Activated naive CD8-positive, alpha-beta T cell treated with anti-CD3 and anti-CD28 coated beads for 36 hours (primary cell): ENCODE results near the gene DELE1. TPM values are rescaled to one million over a fixed set of nuclear protein-coding genes. Genes with fewer than 3 reads are reported as not detected.

ENCODE experiments used
- DNase-seq: peaks from one replicate; pipeline ENCODE4 v3.0.0; 2021
- H3K27ac Mint-ChIP-seq: one replicate; pipeline ENCODE4 v1.8.0; 2022; ENCODE audit warnings: mild to moderate bottlenecking, moderate library complexity, mixed read lengths
- H3K27me3 Mint-ChIP-seq: one replicate; pipeline ENCODE4 v1.8.0; 2022; ENCODE audit warnings: mild to moderate bottlenecking, mixed read lengths
- H3K36me3 Mint-ChIP-seq: one replicate; pipeline ENCODE4 v1.8.0; 2021; ENCODE audit warnings: mild to moderate bottlenecking, mixed read lengths
- H3K4me1 Mint-ChIP-seq: one replicate; pipeline ENCODE4 v1.8.0; 2021; ENCODE audit warnings: mixed read lengths
- H3K4me3 Mint-ChIP-seq: one replicate; pipeline ENCODE4 v1.8.0; 2022; ENCODE audit warnings: mild to moderate bottlenecking, moderate library complexity, mixed read lengths
- H3K9me3 Mint-ChIP-seq: one replicate; pipeline ENCODE4 v1.8.0; 2022; ENCODE audit warnings: mixed read lengths
- total RNA-seq, 2 experiments: library from RNA; stranded (reverse); gene quantifications; one replicate each; pipeline ENCODE4 v1.2.3, GENCODE V29; 2021

DELE1 gene
- total RNA-seq, 2 experiments from 2014 or later: 46.4 to 51.6 TPM

DNA sequence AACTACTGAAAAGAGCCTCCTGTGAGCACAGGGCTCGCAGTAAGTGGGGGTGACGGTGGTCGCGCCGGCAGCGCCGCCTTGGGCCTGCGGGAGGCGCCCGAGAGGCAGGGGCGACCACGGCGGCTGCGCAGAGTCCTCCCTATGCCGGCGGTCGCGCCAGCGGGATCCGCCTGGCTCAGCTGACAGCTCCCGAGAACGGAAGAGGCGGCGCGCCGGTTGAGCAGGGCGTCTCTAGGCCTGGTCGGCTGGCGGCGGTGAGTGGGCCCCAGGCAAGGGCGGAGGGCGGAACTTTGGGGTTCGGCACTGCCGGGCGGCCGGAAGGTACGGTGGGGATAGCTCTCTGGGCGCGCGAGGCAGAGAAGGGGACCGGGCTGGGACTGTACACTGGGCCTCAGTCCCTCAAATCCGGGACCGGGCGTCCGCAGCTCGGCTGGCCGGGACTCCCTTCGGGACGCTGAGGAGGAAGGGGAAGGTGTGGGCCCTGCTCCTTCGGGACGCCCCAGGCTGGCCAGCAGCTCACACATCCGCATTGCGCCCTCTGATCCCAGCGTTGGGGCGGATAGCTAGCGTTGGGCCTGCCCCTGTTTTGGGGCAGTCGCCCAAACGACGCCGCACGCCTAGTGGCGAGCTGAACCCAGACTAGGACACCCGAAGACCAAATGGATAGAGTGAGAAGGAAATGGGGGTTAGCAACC is 45.4 kb downstream of the DELE1 start, which contains the start of gene RNF14:
Gene RNF14 (plus strand): TSS at position 192 of the 695 bp plus-strand sequence. CDS start 4,484 bp downstream, outside the sequence.
- Mint-ChIP-seq H3K27ac (peak within 1 kb of the TSS; percentile 95), H3K4me3 (peak within 1 kb of the TSS; percentile 94), H3K4me1 (peaks cover 28% of the 10 kb centered on the region), H3K27me3 (no peaks in the 10 kb centered on the region), H3K9me3 (no peaks in the 10 kb centered on the region), H3K36me3 (peaks cover 18% of the 10 kb centered on the region)
- DNase-seq: peak; percentile 99

GRCh38 chr5:141969783-141970771 is 46.4 kb downstream of the DELE1 start:
- Mint-ChIP-seq H3K4me3 (peak overlapping the region; percentile 94), H3K27ac (peak overlapping the region; percentile 95), H3K27me3 (no peaks in the 10 kb centered on the region), H3K9me3 (no peaks in the 10 kb centered on the region), H3K4me1 (peaks cover 38% of the 10 kb centered on the region), H3K36me3 (peaks cover 28% of the 10 kb centered on the region)
- DNase-seq: peak; percentile 18

- peak overlapping the region; percentile 49 for H3K4me3 Mint-ChIP-seq
- H3K9me3 Mint-ChIP-seq: no peaks in the 10 kb centered on the region
- peak overlapping the region; percentile 85 for H3K27ac Mint-ChIP-seq
- H3K36me3 Mint-ChIP-seq: peaks cover 42% of the 10 kb centered on the region
- H3K4me1 Mint-ChIP-seq: peaks cover 38% of the 10 kb centered on the region
- no peak for DNase-seq
- H3K27me3 Mint-ChIP-seq: no peaks in the 10 kb centered on the region
Observed at GRCh38 chr5:141973871-141974595, 50.4 kb downstream of the DELE1 start.

GRCh38 chr5:141976176-141976575 is 52.5 kb downstream of the DELE1 start:
- Mint-ChIP-seq H3K36me3 (peaks cover 43% of the 10 kb centered on the region), H3K4me3 (no peak overlapping the region), H3K4me1 (peaks cover 26% of the 10 kb centered on the region), H3K27me3 (no peaks in the 10 kb centered on the region), H3K27ac (no peak overlapping the region), H3K9me3 (no peaks in the 10 kb centered on the region)
- DNase-seq: no peak

DNA sequence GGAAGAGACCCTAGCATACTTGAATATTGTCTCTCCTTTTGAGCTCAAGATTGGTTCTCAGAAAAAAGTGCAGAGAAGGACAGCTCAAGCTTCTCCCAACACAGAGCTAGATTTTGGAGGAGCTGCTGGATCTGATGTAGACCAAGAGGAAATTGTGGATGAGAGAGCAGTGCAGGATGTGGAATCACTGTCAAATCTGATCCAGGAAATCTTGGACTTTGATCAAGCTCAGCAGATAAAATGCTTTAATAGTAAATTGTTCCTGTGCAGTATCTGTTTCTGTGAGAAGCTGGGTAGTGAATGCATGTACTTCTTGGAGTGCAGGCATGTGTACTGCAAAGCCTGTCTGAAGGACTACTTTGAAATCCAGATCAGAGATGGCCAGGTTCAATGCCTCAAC is 54.7 kb downstream of the DELE1 start:
- H3K27ac Mint-ChIP-seq: no peak overlapping the region
- H3K27me3 Mint-ChIP-seq: no peaks in the 10 kb centered on the region
- peaks cover 36% of the 10 kb centered on the region for H3K36me3 Mint-ChIP-seq
- DNase-seq: no peak
- H3K4me1 Mint-ChIP-seq: peaks cover 20% of the 10 kb centered on the region
- H3K4me3 Mint-ChIP-seq: no peak overlapping the region
- H3K9me3 Mint-ChIP-seq: no peaks in the 10 kb centered on the region

GRCh38 chr5:141982626-141983025 is 59.0 kb downstream of the DELE1 start:
- Mint-ChIP-seq H3K27me3 (no peaks in the 10 kb centered on the region), H3K4me3 (no peak overlapping the region), H3K27ac (no peak overlapping the region), H3K9me3 (no peaks in the 10 kb centered on the region), H3K36me3 (peaks cover 13% of the 10 kb centered on the region), H3K4me1 (no peaks in the 10 kb centered on the region)
- no peak for DNase-seq

DNA sequence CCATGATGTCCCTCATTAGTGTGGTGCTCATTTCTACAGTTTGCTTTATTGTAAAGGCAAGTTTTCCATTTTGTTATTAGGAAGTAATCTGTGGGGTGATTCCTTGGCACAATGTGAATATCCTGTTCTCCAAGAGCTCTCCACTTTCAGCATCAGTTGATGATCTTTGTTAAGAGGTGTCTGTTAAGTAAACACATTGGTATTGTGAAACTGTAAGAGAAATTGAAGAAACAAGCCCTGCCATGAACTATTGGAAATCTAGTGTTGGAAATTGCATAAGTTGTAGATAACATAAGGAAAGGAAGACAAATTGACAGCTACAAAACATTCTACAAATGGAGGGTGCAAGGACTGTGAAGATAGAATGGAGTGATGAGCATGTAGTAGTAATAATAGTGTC is 62.4 kb downstream of the DELE1 start:
- no peak for DNase-seq
- H3K27ac Mint-ChIP-seq: no peak overlapping the region
- no peaks in the 10 kb centered on the region for H3K27me3 Mint-ChIP-seq
- H3K36me3 Mint-ChIP-seq: peaks cover 3% of the 10 kb centered on the region
- H3K4me1 Mint-ChIP-seq: no peaks in the 10 kb centered on the region
- no peak overlapping the region for H3K4me3 Mint-ChIP-seq
- H3K9me3 Mint-ChIP-seq: no peaks in the 10 kb centered on the region

GRCh38 chr5:141989720-141990119 is 66.0 kb downstream of the DELE1 start:
- H3K36me3 Mint-ChIP-seq: peaks cover 17% of the 10 kb centered on the region
- no peak overlapping the region for H3K27ac Mint-ChIP-seq
- no peaks in the 10 kb centered on the region for H3K9me3 Mint-ChIP-seq
- no peak overlapping the region for H3K4me3 Mint-ChIP-seq
- H3K27me3 Mint-ChIP-seq: no peaks in the 10 kb centered on the region
- peaks cover 5% of the 10 kb centered on the region for H3K4me1 Mint-ChIP-seq
- DNase-seq: no peak

Other genes with a start within 250 kb of the DELE1 start
- 1 to 10 TPM; 4.1 to 5.7 TPM for gene ARAP3, start 241.6 kb upstream of the DELE1 start, total RNA-seq
- not detected for gene PCDH1, start 45.5 kb upstream of the DELE1 start, total RNA-seq
- 1 to 10 TPM; 1.3 to 1.5 TPM for gene PCDH12, start 34.3 kb downstream of the DELE1 start, total RNA-seq
- gene RNF14, start 45.2 kb downstream of the DELE1 start, total RNA-seq: 10 to 100 TPM; 44.9 to 45.4 TPM
- 100 to 1,000 TPM; 140 to 148 TPM for gene GNPDA1, start 89.2 kb downstream of the DELE1 start, total RNA-seq
- 100 to 1,000 TPM in 1 of 2 experiments, 10 to 100 TPM in 1; 97.3 to 100 TPM for gene NDFIP1, start 184.9 kb downstream of the DELE1 start, total RNA-seq